Measurements from ENCODE around the gene ABHD1.

ABHD1 gene

DNA sequence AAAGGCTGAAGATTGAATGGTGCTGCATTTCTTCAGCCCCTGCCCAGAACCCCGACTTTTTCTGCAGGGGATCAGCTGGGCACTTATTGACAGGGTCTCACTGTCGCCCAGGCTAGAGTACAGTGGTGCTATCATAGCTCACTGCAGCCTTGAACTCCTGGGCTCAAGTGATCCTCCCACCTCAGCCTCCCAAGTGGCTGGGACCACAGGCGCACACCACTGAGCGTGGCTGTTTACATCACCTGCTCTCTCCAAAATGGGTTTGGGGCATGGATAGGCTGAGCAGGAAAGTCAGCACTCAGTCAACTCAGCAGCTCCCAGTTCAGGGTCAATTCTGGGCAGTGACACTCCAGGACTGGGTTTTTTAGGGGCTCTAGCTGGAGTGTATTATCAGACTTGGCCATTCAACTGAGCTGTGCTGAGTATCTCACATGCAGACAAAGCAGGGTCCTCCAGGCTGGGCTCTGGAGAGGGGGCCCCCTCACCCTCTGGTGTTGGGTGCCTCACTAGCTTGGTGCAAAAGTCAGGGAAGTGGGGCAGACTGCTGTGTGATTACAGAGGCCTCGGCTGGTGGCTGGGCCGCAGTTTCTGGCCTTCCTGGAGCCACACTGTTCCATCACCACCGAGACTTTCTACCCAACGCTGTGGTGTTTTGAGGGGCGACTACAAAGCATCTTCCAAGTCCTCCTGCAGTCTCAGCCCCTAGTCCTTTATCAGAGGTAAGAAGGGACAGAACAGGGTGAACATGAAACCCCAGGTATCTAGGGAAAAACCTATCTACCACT lies 4.5 kb downstream of the ABHD1 start:
- H3K27ac ChIP-seq (replicated peaks): no peak overlapping the region
- H3K4me3 ChIP-seq (replicated peaks; ENCODE audit: insufficient read depth, low read length): no peak overlapping the region
- H3K27me3 ChIP-seq (ENCODE audit: insufficient read depth, poor library complexity, severe bottlenecking): no peaks in the 10 kb centered on the region
- DNase-seq (ENCODE audit: low read depth in 1 of 2, low spot score in 1 of 2): no peak
- no peak for TF ChIP-seq CTCF (IDR thresholded peaks at IDR 0.05; ENCODE audit: insufficient read depth, low read length)

- no peak for TF ChIP-seq REST (IDR thresholded peaks at IDR 0.05; ENCODE audit: insufficient replicate concordance, low read depth)
- no peak for TF ChIP-seq SPI1 (IDR thresholded peaks at IDR 0.05; ENCODE audit: borderline replicate concordance, low read depth)
- no peak for TF ChIP-seq CTCF (IDR thresholded peaks at IDR 0.05; ENCODE audit: insufficient read depth, low read length)
- TF ChIP-seq GABPA (IDR thresholded peaks at IDR 0.05; ENCODE audit: low read depth): no peak
- TF ChIP-seq POLR2AphosphoS5 (IDR thresholded peaks at IDR 0.05; ENCODE audit: low read depth): peak; percentile 34; the same call in 1 of the 2 replicates
- no peak for DNase-seq (ENCODE audit: low read depth in 1 of 2, low spot score in 1 of 2)
- Histone ChIP-seq H3K4me3 (replicated peaks; ENCODE audit: insufficient read depth, low read length) (no peak overlapping the region), H3K27me3 (ENCODE audit: insufficient read depth, poor library complexity, severe bottlenecking) (no peaks in the 10 kb centered on the region), H3K27ac (replicated peaks) (no peak overlapping the region)
These were observed 5.3 kb downstream of the ABHD1 start for GRCh38 chr2:27128668-27129571.

GRCh38 chr2:27130396-27130795 lies 6.8 kb downstream of the ABHD1 start:
- Histone ChIP-seq H3K27me3 (ENCODE audit: insufficient read depth, poor library complexity, severe bottlenecking) (no peaks in the 10 kb centered on the region), H3K27ac (replicated peaks) (no peak overlapping the region), H3K4me3 (replicated peaks; ENCODE audit: insufficient read depth, low read length) (no peak overlapping the region)
- no peak for DNase-seq (ENCODE audit: low read depth in 1 of 2, low spot score in 1 of 2)
- TF ChIP-seq SPI1 (IDR thresholded peaks at IDR 0.05; ENCODE audit: borderline replicate concordance, low read depth) (no peak), CTCF (IDR thresholded peaks at IDR 0.05; ENCODE audit: insufficient read depth, low read length) (no peak), GABPA (IDR thresholded peaks at IDR 0.05; ENCODE audit: low read depth) (no peak), REST (IDR thresholded peaks at IDR 0.05; ENCODE audit: insufficient replicate concordance, low read depth) (no peak), POLR2AphosphoS5 (IDR thresholded peaks at IDR 0.05; ENCODE audit: low read depth) (no peak)
